Activated naive CD4-positive, alpha-beta T cell treated with anti-CD3 and anti-CD28 coated beads, Interleukin-2, amount 10 ng/mL, durations not matched to agents 7 days and 5 days (primary cell): Measurements from ENCODE around the gene SCLY.

ENCODE experiments used
- CTCF ChIA-PET: fragments of 350-600 bp; sonication (Branson Sonifier 250); formaldehyde crosslinking; loops from one replicate; lab custom pipeline; 2021; ENCODE audit warnings: antibody characterized with exemption; lab: Charles Lee
- DNase-seq: peaks from one replicate; pipeline ENCODE4 v3.0.0-alpha.2; 2020
- H3K27ac Mint-ChIP-seq: one replicate; pipeline ENCODE4 v1.8.0; 2021; ENCODE audit warnings: mild to moderate bottlenecking, moderate library complexity, mixed read lengths
- H3K27me3 Mint-ChIP-seq: one replicate; pipeline ENCODE4 v1.8.0; 2021; ENCODE audit warnings: mild to moderate bottlenecking, mixed read lengths
- H3K36me3 Mint-ChIP-seq: one replicate; pipeline ENCODE4 v1.8.0; 2021; ENCODE audit warnings: mixed read lengths
- H3K4me1 Mint-ChIP-seq: one replicate; pipeline ENCODE4 v1.8.0; 2021; ENCODE audit warnings: mixed read lengths
- H3K4me3 Mint-ChIP-seq: one replicate; pipeline ENCODE4 v1.8.0; 2021; ENCODE audit warnings: mild to moderate bottlenecking, moderate library complexity, mixed read lengths
- H3K9me3 Mint-ChIP-seq: one replicate; pipeline ENCODE4 v1.8.0; 2021; ENCODE audit warnings: mixed read lengths

SCLY gene

GRCh38 chr2:238060542-238061314, at the start of gene SCLY:
Gene SCLY (plus strand): TSS chr2:238061001. CDS start chr2:238061055, 54 bp downstream.
- peaks cover 55% of the 10 kb centered on the region for H3K4me1 Mint-ChIP-seq
- peak within 1 kb of the TSS; percentile 80 for H3K4me3 Mint-ChIP-seq

GRCh38 chr2:238013806-238014205, 47.0 kb upstream of the SCLY start:
- Mint-ChIP-seq H3K27ac (no peak overlapping the region), H3K27me3 (no peaks in the 10 kb centered on the region), H3K4me3 (no peak overlapping the region), H3K36me3 (peaks cover 44% of the 10 kb centered on the region), H3K4me1 (peaks cover 14% of the 10 kb centered on the region), H3K9me3 (no peaks in the 10 kb centered on the region)
- CTCF ChIA-PET = interaction anchor here (1.0 kb wide), 1 partner anchor 45 kb away, joined by 3 read pairs; no protein-coding TSS in a partner anchor
- DNase-seq = no peak

More at GRCh38 chr2:238060542-238061314, at the start of gene SCLY:
- Mint-ChIP-seq H3K27me3 (peaks cover 21% of the 10 kb centered on the region), H3K9me3 (no peaks in the 10 kb centered on the region), H3K27ac (peak within 1 kb of the TSS; percentile 87), H3K36me3 (peaks cover 18% of the 10 kb centered on the region)
- CTCF ChIA-PET = interaction anchor here (0.7 to 1.0 kb wide), 3 partner anchors 8 to 92 kb away, joined by 3 to 4 read pairs (median 3); no protein-coding TSS in a partner anchor
- peak; percentile 98 for DNase-seq

- H3K36me3 Mint-ChIP-seq = peaks cover 39% of the 10 kb centered on the region
- H3K9me3 Mint-ChIP-seq = no peaks in the 10 kb centered on the region
- no peak overlapping the region for H3K4me3 Mint-ChIP-seq
- CTCF ChIA-PET = interaction anchor here (0.8 to 1.1 kb wide), 2 partner anchors 13 to 158 kb away, joined by 3 read pairs; no protein-coding TSS in a partner anchor
- peaks cover 1% of the 10 kb centered on the region for H3K4me1 Mint-ChIP-seq
- H3K27ac Mint-ChIP-seq = no peak overlapping the region
- no peaks in the 10 kb centered on the region for H3K27me3 Mint-ChIP-seq
- no peak for DNase-seq
These were observed 45.1 kb upstream of the SCLY start for GRCh38 chr2:238015705-238016104.

DNA sequence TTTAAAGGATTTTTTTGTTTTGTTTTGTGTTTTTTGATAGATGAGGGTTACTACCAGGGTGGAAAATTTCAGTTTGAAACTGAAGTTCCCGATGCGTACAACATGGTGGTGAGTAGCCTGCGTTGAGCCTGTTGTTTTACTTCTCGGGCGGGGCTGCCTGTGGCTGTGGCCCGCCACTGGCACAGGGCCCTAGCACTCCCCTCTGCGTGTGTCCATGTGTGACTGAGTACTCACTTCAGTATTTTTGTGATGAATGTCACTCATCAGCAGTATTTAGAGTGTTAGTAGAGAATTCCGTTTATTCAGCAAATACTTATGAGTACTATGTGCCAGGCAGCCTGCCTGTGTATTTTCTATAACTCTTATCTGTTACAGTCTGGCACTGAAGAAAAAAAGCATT, 44.3 kb upstream of the SCLY start:
- Mint-ChIP-seq H3K9me3 (no peaks in the 10 kb centered on the region), H3K4me1 (no peaks in the 10 kb centered on the region), H3K36me3 (peaks cover 40% of the 10 kb centered on the region), H3K27ac (no peak overlapping the region), H3K4me3 (no peak overlapping the region), H3K27me3 (no peaks in the 10 kb centered on the region)
- CTCF ChIA-PET = no interaction called here
- DNase-seq = no peak

- Mint-ChIP-seq H3K9me3 (no peaks in the 10 kb centered on the region), H3K27ac (no peak overlapping the region), H3K4me3 (no peak overlapping the region), H3K4me1 (peaks cover 4% of the 10 kb centered on the region), H3K36me3 (peaks cover 31% of the 10 kb centered on the region), H3K27me3 (no peaks in the 10 kb centered on the region)
- DNase-seq = no peak
- CTCF ChIA-PET = interaction anchor here (1.3 kb wide), 1 partner anchor 8 kb away, joined by 4 read pairs; no protein-coding TSS in a partner anchor
These were observed 40.8 kb upstream of the SCLY start for GRCh38 chr2:238019962-238020361.

DNA sequence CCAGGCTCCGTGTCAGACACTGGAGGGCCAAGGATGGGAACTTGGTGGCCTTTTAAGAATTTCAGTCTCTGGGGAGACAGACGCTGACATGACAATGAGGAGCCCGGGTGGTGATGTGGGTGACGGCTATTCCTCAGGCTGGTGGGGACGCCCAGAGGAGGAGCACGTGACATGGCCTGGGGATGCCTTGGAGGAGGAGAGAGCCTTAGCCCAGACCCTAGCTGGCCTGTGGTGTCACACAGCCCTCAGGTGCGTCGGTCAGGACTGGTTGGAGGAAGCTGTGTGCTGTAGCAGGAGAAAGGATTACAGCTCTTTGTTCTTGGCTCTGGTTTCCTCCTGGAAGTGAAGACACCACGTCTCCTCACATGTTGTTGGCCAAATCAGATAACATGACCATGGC, 40.0 kb upstream of the SCLY start:
- Mint-ChIP-seq H3K27me3 (no peaks in the 10 kb centered on the region), H3K4me3 (no peak overlapping the region), H3K9me3 (no peaks in the 10 kb centered on the region), H3K36me3 (peaks cover 38% of the 10 kb centered on the region), H3K4me1 (peaks cover 8% of the 10 kb centered on the region), H3K27ac (no peak overlapping the region)
- CTCF ChIA-PET = no interaction called here
- DNase-seq = no peak

DNA sequence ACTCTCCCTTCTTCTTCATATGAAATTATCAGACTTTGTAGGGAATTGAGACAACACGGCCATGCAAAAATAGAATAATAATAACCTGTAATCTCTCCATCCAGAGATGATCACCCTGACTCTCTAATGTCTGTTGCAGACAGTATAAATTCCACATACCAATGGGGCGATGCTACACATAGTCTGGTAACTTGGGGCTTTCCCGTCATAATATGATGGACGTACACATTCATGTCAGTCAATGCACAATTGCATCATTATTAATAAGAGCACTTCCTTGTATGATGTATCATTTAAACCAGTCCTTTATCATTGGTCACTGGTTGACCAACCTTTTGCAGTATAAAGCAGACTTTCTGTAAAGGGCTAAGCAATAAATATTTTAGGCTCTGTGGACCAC, 39.5 kb upstream of the SCLY start:
- H3K27ac Mint-ChIP-seq = no peak overlapping the region
- DNase-seq = no peak
- no peaks in the 10 kb centered on the region for H3K9me3 Mint-ChIP-seq
- CTCF ChIA-PET = no interaction called here
- H3K4me3 Mint-ChIP-seq = no peak overlapping the region
- peaks cover 40% of the 10 kb centered on the region for H3K36me3 Mint-ChIP-seq
- no peaks in the 10 kb centered on the region for H3K27me3 Mint-ChIP-seq
- peaks cover 8% of the 10 kb centered on the region for H3K4me1 Mint-ChIP-seq

- DNase-seq = no peak
- Mint-ChIP-seq H3K36me3 (peaks cover 41% of the 10 kb centered on the region), H3K4me1 (peaks cover 8% of the 10 kb centered on the region), H3K27ac (no peak overlapping the region), H3K27me3 (no peaks in the 10 kb centered on the region), H3K4me3 (no peak overlapping the region), H3K9me3 (no peaks in the 10 kb centered on the region)
- CTCF ChIA-PET = no interaction called here
These were observed 38.1 kb upstream of the SCLY start for GRCh38 chr2:238022594-238023157.

DNA sequence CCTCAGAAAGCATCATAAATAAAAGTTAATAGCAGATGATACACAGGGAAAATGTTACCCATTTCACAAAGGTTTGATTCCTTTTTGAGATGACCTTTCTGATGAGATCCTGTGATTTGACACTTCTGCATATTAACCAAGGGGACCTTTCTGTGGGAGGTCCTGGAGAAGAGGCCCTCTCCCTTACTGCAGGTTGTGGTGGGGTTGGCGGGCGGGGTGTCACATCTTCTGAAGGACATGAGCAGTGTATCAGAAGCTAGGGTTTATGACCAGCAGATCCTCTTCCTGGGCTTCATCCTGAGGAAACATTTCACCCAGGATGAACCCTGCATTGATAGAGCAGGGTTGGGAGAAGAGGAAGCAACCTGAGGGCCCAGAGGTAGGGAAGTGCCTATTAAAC, 37.2 kb upstream of the SCLY start:
- peaks cover 8% of the 10 kb centered on the region for H3K4me1 Mint-ChIP-seq
- H3K9me3 Mint-ChIP-seq = no peaks in the 10 kb centered on the region
- CTCF ChIA-PET = interaction anchor here (0.7 to 1.3 kb wide), 2 partner anchors 11 to 54 kb away, joined by 3 read pairs; no protein-coding TSS in a partner anchor
- peaks cover 41% of the 10 kb centered on the region for H3K36me3 Mint-ChIP-seq
- H3K27ac Mint-ChIP-seq = no peak overlapping the region
- DNase-seq = no peak
- no peak overlapping the region for H3K4me3 Mint-ChIP-seq
- no peaks in the 10 kb centered on the region for H3K27me3 Mint-ChIP-seq

DNA sequence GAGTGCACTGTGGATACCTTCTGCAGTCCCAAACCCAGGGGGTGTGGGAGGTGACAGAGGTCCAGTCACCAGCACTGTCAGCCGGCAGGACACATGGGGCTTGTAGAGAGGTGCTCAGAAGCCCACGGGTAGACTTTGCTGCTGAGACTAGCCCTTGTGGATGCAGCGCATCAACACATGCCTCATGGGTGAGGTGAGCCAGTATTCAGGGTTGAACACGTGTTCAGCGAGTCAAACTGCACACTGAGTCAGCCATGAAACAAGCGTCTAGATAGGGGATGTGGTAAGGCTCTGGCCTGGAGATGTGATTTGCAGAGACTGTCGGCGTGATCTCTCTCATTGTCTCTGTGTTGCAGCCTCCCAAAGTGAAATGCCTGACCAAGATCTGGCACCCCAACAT, 35.8 kb upstream of the SCLY start:
- CTCF ChIA-PET = no interaction called here
- peaks cover 43% of the 10 kb centered on the region for H3K36me3 Mint-ChIP-seq
- H3K4me3 Mint-ChIP-seq = no peak overlapping the region
- no peaks in the 10 kb centered on the region for H3K9me3 Mint-ChIP-seq
- peak overlapping the region; percentile 9 for H3K27ac Mint-ChIP-seq
- DNase-seq = peak; percentile 25
- peaks cover 8% of the 10 kb centered on the region for H3K4me1 Mint-ChIP-seq
- no peaks in the 10 kb centered on the region for H3K27me3 Mint-ChIP-seq

DNA sequence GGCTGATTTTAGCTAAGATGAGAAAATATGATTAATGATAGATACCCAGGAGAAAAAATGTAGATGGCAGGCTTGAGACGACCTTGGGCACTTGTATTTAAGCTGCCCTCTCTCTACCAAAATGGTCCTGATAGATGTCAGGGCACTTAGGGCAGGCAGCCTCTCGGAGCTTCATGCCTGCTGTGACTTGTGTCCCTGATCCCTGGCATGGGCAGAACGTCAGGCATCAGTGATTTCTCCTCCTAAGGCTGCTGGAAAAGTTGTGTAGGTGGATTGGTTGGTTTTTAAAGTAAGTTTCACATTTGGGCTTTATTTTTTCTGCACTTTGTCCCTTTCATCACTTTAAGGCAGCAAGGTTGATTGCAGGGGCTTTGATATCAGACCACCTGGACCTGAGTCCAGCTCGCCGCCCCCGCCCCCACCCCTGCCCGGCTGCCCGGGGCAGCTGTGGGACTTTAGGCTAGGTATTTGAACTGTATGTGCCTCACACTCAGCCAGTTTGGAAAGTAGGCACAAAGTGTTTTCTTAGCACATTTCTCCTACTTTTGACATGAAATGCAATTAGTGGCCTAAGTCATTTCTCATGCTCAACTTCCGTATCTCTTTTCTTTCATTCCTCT, 35.0 kb upstream of the SCLY start:
- no peak overlapping the region for H3K4me3 Mint-ChIP-seq
- peaks cover 46% of the 10 kb centered on the region for H3K36me3 Mint-ChIP-seq

DNA sequence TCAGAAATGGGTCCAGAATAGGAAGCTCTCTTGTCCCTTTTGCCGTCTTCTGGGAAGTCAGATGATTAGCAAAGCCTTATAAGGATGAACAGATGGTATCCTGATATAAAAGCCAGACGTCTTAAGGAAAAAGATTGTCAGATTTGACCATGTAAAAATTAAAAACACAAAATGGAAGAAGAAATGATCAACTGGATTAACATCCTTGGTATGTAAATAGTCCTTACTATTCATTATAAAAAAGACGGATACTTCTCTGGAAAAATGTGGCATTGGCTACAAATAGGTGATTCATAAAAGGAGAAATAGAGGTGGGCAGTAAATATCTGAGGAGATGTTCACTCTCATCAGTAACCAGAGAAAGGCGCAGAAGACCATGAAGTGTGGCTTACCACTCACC, 33.7 kb upstream of the SCLY start:
- peaks cover 8% of the 10 kb centered on the region for H3K4me1 Mint-ChIP-seq
- no peak overlapping the region for H3K4me3 Mint-ChIP-seq
- H3K27me3 Mint-ChIP-seq = no peaks in the 10 kb centered on the region
- H3K27ac Mint-ChIP-seq = no peak overlapping the region
- DNase-seq = no peak
- H3K9me3 Mint-ChIP-seq = no peaks in the 10 kb centered on the region
- CTCF ChIA-PET = interaction anchor here (1.6 to 2.5 kb wide), 2 partner anchors 15 to 236 kb away, joined by 5 to 7 read pairs; no protein-coding TSS in a partner anchor
- peaks cover 51% of the 10 kb centered on the region for H3K36me3 Mint-ChIP-seq

More for the DNA sequence above, 35.0 kb upstream of the SCLY start:
- no peak for DNase-seq
- H3K9me3 Mint-ChIP-seq = no peaks in the 10 kb centered on the region
- H3K27me3 Mint-ChIP-seq = no peaks in the 10 kb centered on the region
- CTCF ChIA-PET = no interaction called here
- peaks cover 8% of the 10 kb centered on the region for H3K4me1 Mint-ChIP-seq
- no peak overlapping the region for H3K27ac Mint-ChIP-seq

- Mint-ChIP-seq H3K4me1 (peaks cover 8% of the 10 kb centered on the region), H3K4me3 (no peak overlapping the region), H3K27ac (no peak overlapping the region), H3K9me3 (no peaks in the 10 kb centered on the region), H3K27me3 (no peaks in the 10 kb centered on the region), H3K36me3 (peaks cover 47% of the 10 kb centered on the region)
- no peak for DNase-seq
- CTCF ChIA-PET = interaction anchor here (1.2 to 2.5 kb wide), 4 partner anchors 9 to 236 kb away, joined by 4 to 7 read pairs (median 4); no protein-coding TSS in a partner anchor
These were observed 33.0 kb upstream of the SCLY start for GRCh38 chr2:238027591-238028415.
